Stimulated activated CD8-positive, alpha-beta memory T cell treated with anti-CD3 and anti-CD28 coated beads, Interleukin-2, amount 100 ng/mL, for 48 hours (primary cell): ENCODE measurements around the gene SNAP23.
"Not testable (repeated sequence)": the region's sequence is repeated elsewhere in the genome, so short reads cannot be mapped to it uniquely, and the experiment has no call there.

Experiments used
- DNase-seq, 2 donors: peaks; one replicate each; pipeline ENCODE4 v3.0.0-alpha.2; 2020; ENCODE audit warnings: low read depth in 2 of 2

SNAP23 gene

DNA sequence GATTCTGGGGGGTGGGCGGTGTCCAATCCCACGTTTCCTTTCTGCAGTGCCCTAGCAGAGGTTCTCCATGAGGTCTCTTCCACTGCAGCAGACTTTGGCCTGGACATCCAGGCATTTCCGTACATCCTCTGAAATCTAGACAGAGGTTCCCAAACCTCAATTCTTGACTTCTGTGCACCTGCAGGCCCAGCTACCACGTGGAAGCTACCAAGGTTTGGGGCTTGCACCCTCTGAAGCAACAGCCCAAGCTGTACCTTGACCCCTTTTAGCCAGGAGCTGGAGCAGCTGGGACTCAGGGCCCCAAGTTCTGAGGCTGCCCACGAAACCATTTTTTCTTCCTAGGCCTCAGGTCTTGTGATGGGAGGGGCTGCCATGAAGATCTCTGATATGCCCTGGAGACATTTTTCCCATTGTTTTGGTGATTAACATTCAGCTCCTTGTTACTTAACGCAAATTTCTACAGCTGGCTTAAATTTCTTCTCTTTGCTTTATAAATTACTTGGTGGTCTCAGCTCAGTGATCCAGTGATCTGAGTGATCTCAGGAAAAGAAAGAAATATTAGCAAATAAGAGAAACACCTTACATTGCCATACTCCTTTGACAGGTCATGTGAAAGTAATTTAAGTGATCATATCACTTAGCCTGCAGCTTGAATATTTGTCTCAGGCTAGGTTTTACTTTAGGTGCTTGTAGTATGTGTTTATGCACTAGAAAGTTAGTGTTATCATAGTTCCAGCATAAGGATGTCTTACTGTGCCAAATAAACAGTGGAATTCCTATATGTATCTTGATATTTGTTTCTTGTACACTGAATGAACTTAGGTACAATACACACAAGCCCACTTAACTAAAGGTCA, 3.0 kb downstream of the SNAP23 start:
- DNase-seq: no peak

GRCh38 chr15:42499858-42500609, 4.6 kb downstream of the SNAP23 start:
- no peak for DNase-seq

DNA sequence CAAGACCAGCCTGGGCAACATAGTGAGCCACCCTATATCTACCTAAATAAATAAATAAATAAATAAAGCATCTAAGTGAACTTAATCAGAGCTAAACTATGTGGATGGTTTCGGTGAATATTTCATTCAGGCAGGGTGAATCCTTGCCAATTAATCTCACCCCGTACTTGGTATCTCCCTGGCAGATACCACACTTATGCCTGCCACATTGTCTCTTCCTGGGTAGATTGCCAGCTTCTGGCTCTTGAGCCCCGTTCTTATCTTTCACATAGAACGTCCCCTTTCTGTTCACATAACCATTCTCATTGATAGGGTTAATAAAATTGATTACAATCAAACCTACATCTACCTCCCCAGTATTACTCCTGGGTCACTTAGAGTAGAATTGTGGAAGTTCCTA, 7.0 kb downstream of the SNAP23 start:
- no peak for DNase-seq

- no peak for DNase-seq
Observed at GRCh38 chr15:42503825-42504224, 8.4 kb downstream of the SNAP23 start.

DNA sequence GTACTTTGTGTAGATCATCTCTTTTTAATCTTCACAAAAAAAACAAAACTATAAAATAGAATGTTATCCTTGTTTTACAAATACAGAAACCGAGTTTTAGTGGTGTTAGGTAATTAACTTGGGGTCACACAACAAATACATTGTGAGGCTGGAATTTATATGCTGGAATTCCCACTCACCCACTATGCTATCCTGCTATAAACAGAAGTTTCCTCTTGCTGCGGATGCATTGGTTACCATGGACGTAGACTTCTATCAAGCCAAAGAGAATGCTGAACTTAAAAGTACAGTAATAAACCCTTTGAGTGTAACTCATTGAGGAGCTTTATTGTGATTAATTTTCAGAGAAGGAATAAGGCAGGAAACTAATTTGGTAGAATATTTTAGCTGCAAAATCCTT, 9.2 kb downstream of the SNAP23 start:
- no peak for DNase-seq

DNA sequence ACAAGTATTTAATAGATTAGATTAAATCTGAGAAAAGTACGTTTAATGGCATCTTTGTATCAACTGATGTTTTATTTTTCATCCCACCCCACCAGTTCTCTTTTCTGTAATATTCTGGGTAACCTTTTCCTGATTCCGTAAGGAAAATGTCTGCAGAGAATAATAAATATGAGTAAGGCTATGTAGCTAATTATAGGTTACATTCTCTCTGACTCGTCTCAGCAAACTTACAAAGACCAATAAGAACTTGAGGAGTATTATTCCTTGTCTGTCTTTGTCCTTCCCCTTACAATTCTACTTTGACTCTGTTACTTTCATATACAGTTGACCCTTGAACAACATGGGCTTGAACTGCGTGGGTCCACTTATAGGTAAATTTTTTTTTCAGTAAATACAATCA, 12.1 kb downstream of the SNAP23 start:
- no peak for DNase-seq

- DNase-seq: no peak
Observed at GRCh38 chr15:42508263-42508690, 12.8 kb downstream of the SNAP23 start.

DNA sequence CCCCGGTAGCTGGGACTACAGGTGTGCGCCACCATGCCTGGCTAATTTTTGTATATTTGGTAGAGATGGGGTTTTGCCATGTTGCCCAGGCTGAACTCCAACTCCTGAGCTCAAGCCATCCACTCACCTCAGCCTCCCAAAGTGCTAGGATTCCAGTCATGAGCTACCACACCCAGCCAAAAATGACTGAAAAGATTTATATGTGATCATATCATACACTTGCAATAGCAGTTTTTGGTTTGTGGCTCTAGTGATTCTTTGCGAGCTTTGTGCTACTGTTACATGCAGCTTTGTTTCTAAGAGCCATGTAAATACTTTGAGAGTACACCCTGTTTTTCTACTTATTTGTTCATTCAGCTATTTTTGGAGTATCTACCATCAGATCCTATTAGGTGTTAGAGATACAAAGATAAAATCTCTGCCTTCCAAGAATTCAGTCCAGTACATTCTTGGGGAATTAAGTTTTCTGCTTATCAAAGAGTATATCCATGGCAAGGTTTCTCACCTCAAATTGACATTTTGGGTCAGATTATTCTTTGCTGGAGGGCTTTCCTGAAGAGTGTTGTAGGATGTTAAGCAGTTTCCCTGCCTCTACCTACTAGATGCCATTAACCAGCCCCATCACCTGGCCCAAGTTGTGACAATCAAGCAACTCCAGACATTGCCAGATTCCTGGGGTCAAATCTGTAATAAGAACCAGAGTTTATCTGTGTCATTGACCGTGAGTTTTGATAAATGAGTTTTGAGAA, 15.0 kb downstream of the SNAP23 start:
- no peak for DNase-seq

GRCh38 chr15:42511007-42511391, 15.6 kb downstream of the SNAP23 start:
- DNase-seq: no peak

DNA sequence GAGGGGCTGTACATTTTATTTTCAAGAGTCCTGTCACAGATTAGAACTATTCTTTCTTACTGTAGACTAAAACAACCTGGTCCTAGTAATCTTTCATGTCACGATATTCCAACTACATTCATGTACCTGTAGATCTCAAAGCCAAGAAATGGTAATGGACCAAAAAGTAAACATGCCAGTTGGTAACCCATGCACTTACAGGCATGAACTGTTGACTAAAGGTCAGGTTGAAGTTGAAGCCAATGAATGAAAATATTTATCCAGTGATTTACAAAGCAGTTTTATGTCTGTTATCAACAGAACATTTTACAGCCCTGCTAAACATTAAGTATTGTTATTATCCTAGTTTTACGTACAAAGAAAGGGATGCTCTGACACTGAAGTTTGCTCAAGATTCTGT, 27.9 kb downstream of the SNAP23 start:
- no peak for DNase-seq

GRCh38 chr15:42528970-42529369, 33.5 kb downstream of the SNAP23 start:
- no peak for DNase-seq

DNA sequence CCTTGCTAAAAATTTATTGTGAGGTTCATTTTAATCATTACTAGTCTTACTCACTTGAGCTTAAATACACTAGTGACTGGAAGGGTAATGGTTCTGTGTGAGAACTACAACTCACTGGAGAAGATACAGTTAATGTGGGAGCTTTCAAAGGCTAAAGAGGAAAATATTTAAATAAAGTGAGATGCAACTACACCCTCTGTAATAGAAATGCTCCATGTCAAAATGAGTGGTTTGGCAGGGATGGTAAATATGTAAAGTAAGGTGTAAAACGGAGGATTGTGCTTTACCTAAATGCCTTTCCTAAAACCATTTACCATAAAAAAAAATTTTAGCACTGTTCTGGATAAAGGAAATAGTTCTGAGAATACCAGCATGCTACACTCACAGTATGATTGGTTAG, 37.8 kb downstream of the SNAP23 start:
- no peak for DNase-seq

- DNase-seq: no peak
Observed at GRCh38 chr15:42544853-42545629, 49.6 kb downstream of the SNAP23 start.

- DNase-seq: no peak
Observed at GRCh38 chr15:42547918-42548248, 52.4 kb downstream of the SNAP23 start.

GRCh38 chr15:42548249-42549031, 53.0 kb downstream of the SNAP23 start, which contains the start of the genes HAUS2 and LRRC57:
HAUS2 (plus strand) TSS chr15:42548838; CDS start chr15:42548873, 35 bp downstream.
LRRC57 (minus strand) TSS chr15:42548793; CDS start chr15:42548434, 359 bp downstream.
- DNase-seq: peak; percentile 84 to 87

GRCh38 chr15:42549032-42549491, 53.6 kb downstream of the SNAP23 start:
- no peak for DNase-seq

- DNase-seq: no peak
Observed at GRCh38 chr15:42549741-42550392, 54.4 kb downstream of the SNAP23 start.

DNA sequence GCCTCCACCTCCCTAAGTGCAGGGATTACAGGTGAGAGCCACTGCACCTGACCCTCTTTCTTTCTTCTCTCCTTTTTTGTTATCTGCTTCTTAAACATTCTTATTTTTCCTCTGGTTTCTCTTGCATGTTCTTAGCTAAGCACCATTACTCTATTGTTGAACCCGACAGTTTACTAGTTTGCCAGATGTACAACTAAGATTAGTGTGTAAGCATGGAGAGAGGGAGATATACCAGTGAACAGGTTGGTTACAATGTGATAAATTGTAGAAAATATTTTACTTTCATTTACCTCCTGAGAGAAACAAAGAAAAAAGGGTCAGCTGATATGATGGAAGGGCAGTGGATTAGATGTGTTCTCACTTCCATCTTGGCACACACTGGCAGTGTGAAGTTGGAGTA, 58.1 kb downstream of the SNAP23 start:
- no peak for DNase-seq

DNA sequence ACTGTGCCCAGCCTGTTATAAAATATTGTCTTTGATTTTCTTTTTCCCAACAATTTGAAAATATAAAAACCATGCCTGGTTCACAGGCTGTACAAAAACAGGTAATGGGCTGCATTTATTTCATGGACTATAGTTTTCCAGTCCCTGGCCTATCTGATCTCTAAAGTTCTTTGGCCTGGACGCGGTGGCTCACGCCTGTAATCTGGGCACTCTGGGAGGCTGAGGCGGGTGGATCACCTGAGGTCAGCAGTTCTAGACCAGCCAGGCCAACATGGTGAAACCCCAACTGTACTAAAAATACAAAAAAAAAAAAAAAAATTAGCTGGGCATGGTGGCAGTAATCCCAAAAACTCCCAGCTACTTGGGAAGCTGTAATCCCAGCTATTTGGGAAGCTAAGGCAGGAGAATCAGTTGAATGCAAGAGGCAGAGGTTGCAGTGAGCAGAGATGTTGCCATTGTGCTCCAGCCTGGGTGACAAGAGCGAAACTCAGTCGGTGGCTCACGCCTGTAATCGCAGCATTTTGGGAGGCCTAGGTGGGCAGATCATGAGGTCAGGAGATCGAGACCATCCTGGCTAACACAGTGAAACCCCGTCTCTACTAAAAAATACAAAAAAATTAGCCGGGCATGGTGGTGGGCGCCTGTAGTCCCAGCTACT, 61.2 kb downstream of the SNAP23 start:
- not testable (repeated sequence) for DNase-seq

- DNase-seq: no peak
Observed at GRCh38 chr15:42558739-42559138, 63.3 kb downstream of the SNAP23 start.
